Left renal pelvis (tissue), 4 donors: ENCODE measurements around the gene IP6K3. TPM values are rescaled to one million over a fixed set of nuclear protein-coding genes. Genes with fewer than 3 reads are reported as not detected.

ENCODE experiments used
- DNase-seq, 4 donors: peaks; one replicate each; pipeline ENCODE4 v3.0.0-alpha.2; 2013; ENCODE audit warnings: low read depth in 4 of 4, low spot score in 3 of 4
- polyA plus RNA-seq, 4 donors: library from polyadenylated mRNA; unstranded; fragments of 120-200 nt; gene quantifications; one replicate each; pipeline ENCODE4 v1.2.1, GENCODE V29; 2013; ENCODE audit not compliant: insufficient read length in 4 of 4

IP6K3 gene
- polyA plus RNA-seq, 4 donors = 0.72 to 2.0 (median 1.1) TPM

DNA sequence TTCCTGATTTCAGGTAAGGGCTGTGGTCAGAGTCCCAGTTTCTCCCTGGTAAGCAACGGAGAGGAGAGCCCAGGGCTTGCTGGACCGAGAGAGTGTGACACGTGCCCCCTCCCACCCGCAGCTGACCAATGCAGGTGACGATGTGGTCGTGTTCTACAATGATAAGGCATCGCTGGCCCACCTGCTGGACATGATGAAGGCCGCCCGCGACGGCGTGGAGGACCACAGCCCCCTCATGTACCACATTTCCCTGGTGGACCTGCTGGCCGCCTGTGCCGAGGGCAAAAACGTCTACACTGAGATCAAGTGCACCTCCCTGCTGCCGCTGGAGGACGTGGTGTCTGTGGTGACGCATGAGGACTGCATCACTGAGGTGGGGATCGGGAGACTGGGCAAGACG, 66.9 kb downstream of the IP6K3 start:
- no peak for DNase-seq

DNA sequence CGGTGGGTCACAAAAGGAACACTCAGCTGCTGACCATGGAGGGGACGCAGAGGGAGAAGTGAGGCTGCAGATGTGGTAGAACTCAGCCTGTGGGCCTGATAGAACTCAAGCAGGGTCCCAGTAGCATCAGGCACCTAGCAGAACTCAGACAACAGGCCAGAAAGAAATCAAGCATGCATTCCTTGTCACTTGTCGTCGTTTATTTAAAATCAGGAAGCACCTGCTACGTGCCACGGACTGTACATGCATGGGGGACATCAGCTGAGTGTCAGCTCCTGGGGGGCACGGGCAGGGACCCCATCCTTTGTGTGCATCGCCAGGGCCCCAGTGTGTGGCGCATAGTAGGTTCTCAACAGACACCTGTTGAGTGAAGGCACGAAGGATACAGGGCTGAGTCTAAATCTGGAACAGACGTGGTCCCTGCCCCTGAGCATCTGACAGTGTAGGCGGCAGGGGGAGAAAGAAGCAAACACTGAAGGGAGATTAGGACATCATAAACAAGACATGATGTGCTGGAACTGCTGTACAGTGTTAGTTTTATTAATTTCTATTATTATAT, 67.7 kb downstream of the IP6K3 start:
- no peak for DNase-seq

DNA sequence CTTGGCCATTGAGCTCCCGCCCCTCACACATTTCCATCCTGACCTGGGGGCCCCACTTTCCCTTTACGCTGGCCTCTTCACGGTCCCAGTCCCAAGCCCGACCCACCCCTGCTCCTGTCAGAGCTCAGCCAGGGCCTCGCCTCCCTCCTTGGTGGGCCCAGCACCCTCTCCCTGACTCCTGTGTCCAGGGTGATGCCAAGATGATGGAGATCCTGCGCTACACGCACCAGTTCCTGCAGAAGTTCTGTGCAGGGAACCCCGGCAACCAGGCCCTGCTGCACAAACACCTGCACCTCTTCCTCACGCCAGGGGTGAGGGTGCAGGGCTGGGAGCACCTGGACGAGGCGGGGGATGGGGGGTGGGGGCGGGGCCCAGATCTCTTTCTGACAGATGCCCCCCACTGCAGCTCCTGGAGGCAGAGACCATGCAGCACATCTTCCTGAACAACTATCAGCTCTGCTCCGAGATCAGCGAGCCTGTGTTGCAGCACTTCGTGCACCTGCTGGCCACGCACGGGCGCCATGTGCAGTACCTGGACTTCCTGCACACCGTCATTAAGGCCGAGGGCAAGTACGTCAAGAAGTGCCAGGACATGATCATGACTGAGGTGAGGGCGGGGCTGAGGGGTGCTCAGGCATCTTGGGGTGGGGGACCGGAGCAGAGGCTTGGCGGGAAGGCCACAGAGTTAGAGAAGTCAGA, 68.3 kb downstream of the IP6K3 start:
- DNase-seq = no peak

DNA sequence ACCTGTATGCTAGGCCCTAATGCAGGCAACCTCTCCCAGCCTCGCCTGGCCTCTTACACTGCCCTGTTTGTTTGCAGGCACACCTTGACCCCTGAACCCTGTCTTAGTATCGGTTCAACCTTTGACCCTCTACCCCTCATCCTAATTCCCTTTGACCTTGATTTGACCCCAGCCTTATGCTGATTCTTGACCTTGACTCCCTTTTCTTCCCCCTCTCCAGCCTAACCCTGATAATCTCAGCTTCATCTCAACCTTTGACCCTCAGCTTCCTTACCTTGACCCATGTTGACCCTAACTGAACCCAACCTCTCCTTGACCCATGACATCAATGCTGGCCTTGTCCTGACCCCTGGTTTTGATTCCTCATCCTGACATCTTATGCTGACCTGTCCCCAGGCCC, 69.0 kb downstream of the IP6K3 start:
- DNase-seq = no peak

DNA sequence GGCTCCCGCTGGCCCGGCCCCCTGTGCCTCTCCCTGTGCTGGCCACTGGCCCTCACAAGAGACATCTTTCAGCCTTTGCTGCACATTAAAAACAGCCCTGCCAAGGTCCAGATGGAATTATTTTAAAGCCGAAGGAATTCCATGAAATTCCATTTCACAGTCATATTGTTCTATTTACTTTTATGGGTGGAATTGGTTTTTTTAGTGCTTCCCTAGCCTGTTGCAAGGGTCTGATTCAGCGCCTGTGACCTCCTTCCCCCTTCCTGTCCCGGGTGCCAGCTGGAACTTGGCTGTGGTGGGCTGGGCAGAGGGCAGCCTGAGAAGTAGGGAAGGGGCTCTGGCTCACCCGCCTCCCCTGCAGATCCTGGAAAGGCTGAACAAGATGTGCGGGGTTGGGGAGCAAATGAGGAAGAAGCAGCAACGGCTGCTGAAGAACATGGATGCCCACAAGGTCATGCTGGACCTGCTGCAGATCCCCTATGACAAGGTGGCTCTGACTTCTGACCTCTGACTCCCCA, 69.5 kb downstream of the IP6K3 start:
- no peak for DNase-seq

DNA sequence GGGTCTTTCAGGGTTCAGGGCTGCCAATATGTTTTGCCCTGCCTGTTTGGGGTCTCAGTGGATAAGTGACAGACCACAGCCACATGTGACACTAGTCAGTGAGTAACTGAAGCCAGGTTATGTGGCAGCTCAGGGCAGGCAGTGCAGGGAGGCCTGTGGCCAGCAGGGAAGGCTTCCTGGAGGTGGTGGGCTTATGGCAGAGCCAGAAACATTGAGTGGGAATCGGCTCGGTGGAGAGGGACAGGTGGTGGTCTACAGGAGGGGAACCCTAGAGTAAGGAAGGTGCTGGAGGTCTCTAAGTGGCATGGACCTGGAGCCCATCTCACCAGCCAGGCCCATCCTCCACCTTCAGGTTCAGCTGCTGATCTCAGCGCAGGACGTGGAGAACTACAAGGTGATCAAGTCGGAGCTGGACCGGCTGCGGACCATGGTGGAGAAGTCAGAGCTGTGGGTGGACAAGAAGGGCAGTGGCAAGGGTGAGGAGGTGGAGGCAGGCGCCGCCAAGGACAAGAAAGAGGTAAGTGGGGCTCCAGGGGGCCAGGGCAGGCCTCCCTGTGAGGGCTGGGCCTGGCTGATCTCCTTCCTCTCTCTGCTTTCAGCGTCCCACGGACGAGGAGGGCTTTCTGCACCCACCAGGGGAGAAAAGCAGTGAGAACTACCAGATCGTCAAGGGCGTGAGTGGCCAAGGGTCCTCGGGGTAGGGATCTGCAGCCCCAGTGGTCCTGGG, 70.1 kb downstream of the IP6K3 start:
- DNase-seq = no peak

DNA sequence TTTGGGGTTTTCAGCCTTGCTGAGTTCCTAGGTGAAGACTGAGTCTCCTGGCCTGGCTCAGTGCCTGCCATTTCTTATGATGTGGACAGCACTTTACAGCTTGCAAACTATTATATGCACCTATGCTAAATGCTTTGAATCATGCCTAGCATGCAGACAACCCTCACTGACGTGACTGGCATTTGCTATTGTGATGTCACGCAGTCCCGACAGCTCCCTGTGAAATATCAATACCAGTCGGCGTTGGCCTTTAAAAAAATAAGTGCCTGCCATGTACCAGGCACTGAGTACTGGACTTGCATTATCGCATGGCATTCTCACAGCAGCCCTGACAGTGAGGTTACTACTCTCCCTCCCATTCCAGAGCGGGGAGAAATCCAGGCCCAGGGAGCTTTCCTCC, 70.7 kb downstream of the IP6K3 start:
- no peak for DNase-seq

DNA sequence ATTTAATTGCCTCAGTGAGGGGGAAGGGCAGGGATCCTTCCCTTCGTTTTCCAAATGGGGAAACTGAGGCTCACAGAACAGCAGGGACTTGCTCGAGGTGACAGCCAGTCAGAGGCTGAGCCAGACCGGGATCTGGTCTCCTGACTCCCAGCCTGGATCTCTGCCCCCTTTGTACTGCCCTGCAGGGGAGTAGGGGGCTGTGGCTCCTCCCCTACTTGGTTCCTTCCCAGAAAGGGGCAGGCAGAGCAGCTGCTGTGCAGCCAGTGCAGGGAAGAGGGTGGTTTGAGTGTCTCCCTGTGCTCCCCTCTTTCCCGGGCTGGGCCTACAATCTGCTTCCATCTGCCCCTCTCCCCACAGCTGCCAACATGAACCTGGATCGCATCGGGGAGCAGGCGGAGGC, 72.9 kb downstream of the IP6K3 start:
- no peak for DNase-seq

DNA sequence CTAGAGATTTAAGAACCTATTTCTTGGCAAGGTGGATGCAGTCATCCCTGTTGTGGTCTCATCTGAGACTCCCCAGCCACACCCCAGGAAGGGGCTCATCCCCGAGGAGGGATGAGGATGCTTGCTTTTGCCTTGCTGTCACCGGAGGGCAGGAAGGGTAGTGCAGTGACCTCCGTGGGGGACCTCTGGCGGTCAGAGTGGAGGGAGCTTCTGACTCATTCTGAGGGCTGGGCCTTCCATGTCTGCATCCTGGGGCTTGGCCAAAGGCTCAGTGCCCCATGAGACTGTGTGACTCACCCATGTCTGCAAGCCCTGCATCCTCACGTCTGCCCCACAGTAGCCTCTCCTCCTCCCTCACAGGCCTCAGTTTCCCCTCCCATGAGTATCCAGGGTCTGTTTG, 73.9 kb downstream of the IP6K3 start:
- DNase-seq = no peak

DNA sequence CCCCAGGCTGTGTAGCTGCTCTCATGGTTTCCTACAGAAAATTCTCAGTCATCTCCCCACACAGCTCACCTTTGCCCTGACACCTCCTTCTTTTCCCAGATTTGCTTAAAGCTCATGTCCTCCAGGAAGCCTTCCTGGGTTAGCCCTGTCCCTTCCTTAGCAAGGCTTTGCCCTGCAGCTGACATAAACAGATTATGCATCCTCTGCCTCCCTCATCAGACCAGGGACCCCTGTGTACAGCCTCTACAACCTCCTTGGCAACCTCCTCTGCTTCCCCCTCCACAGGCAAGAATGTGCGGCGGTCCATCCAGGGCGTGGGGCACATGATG, 75.0 kb downstream of the IP6K3 start:
- no peak for DNase-seq

Other genes starting within 250 kb of the IP6K3 start
- gene BAK1, start 166.6 kb downstream of the IP6K3 start, polyA plus RNA-seq = 10 to 100 TPM; 13.5 to 23.7 (median 21.8) TPM
- 10 to 100 TPM in 1 of 4 donors, 1 to 10 TPM in 3; 7.5 to 17.0 (median 9.0) TPM for gene ITPR3, start 125.6 kb downstream of the IP6K3 start, polyA plus RNA-seq
- 10 to 100 TPM; 48.3 to 76.5 (median 60.8) TPM for gene UQCC2, start 35.2 kb downstream of the IP6K3 start, polyA plus RNA-seq
- 10 to 100 TPM; 59.2 to 77.7 (median 65.9) TPM for gene LEMD2, start 42.2 kb upstream of the IP6K3 start, polyA plus RNA-seq
- gene MLN, start 57.1 kb upstream of the IP6K3 start, polyA plus RNA-seq = 1 to 10 TPM in 2 of 4 donors, under 1 TPM in 1, not detected in 1; 0.53 to 2.4 (median 1.3) TPM